Activated CD8-positive, alpha-beta T cell treated with anti-CD3 and anti-CD28 coated beads for 36 hours (primary cell): Measurements from ENCODE around the gene GEMIN4. TPM values are rescaled to one million over a fixed set of nuclear protein-coding genes. Genes with fewer than 3 reads are reported as not detected.
A peak's percentile ranks its signal among the peaks of the same experiment; 100 is the strongest.

ENCODE experiments used
- ATAC-seq: fragments of 200-7000 bp; cut with Tn5 transposase; one replicate; pipeline ENCODE4 v1.10.0; 2021; ENCODE audit warnings: mild to moderate bottlenecking, moderate library complexity
- CTCF ChIA-PET: fragments of 350-600 bp; sonication (Branson Sonifier 250); formaldehyde crosslinking; loops from one replicate; lab custom pipeline; 2021; ENCODE audit warnings: antibody characterized with exemption; lab: Charles Lee
- POLR2A ChIA-PET: fragments of 350-600 bp; sonication (Branson Sonifier 250); formaldehyde crosslinking; loops from one replicate; lab custom pipeline; 2021; ENCODE audit warnings: antibody characterized with exemption; lab: Charles Lee
- DNase-seq: peaks from one replicate; pipeline ENCODE4 v3.0.0-alpha.2; 2020
- H3K27ac Mint-ChIP-seq: one replicate; pipeline ENCODE4 v1.8.0; 2021; ENCODE audit warnings: mild to moderate bottlenecking, mixed read lengths
- H3K27me3 Mint-ChIP-seq: one replicate; pipeline ENCODE4 v1.8.0; 2021; ENCODE audit warnings: mixed read lengths
- H3K36me3 Mint-ChIP-seq: one replicate; pipeline ENCODE4 v1.8.0; 2021; ENCODE audit warnings: low read depth, mixed read lengths
- H3K4me1 Mint-ChIP-seq: one replicate; pipeline ENCODE4 v1.8.0; 2021; ENCODE audit warnings: low read depth, mixed read lengths
- H3K4me3 Mint-ChIP-seq: one replicate; pipeline ENCODE4 v1.8.0; 2021; ENCODE audit warnings: mild to moderate bottlenecking, moderate library complexity, mixed read lengths
- H3K9me3 Mint-ChIP-seq: one replicate; pipeline ENCODE4 v1.8.0; 2021; ENCODE audit warnings: mixed read lengths
- intact Hi-C: fragments of 100-400 bp; cut with micrococcal nuclease; formaldehyde crosslinking; loops from one replicate; pipeline ENCODE4 v1.10.0; 2022
- total RNA-seq, 2 experiments: library from RNA; stranded (reverse); gene quantifications; one replicate each; pipeline ENCODE4 v1.2.3, GENCODE V29; 2021
- TF ChIP-seq, protein P1 (sequence below): fragments of 200-600 bp; IDR thresholded peaks from one replicate; pipeline ENCODE4 v1.8.0; 2022; ENCODE audit warnings: antibody characterized with exemption, mild to moderate bottlenecking

Gene GEMIN4
- total RNA-seq, 2 experiments from 2014 or later: 52.8 to 55.8 TPM

DNA sequence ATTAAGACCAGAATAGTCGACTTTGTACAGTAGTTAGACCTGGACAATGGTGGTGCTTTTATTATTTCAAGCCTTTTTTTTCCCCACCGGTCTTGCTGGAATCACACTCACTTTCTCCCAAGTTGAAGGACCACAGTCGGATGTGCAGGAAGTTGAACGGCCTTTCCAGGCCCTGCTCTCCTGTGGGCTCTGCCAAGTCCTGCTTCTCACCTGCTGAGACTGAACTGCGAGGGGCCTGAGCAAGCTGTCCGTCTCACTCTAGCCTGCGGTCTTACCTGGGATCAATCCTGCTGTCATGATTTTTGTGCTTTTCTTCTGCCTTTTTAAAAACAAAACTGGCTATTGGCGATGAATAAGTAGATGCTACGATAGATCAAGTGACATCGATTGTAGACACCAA is 18.3 kb downstream of the GEMIN4 start:
- Mint-ChIP-seq H3K4me3 (peak overlapping the region; percentile 93), H3K9me3 (peaks cover 2% of the 10 kb centered on the region), H3K4me1 (peaks cover 19% of the 10 kb centered on the region), H3K27ac (peak overlapping the region; percentile 90), H3K36me3 (peaks cover 41% of the 10 kb centered on the region), H3K27me3 (no peaks in the 10 kb centered on the region)
- intact Hi-C loops: no loop called here
- no peak for DNase-seq
- TF ChIP-seq, protein P1, sequence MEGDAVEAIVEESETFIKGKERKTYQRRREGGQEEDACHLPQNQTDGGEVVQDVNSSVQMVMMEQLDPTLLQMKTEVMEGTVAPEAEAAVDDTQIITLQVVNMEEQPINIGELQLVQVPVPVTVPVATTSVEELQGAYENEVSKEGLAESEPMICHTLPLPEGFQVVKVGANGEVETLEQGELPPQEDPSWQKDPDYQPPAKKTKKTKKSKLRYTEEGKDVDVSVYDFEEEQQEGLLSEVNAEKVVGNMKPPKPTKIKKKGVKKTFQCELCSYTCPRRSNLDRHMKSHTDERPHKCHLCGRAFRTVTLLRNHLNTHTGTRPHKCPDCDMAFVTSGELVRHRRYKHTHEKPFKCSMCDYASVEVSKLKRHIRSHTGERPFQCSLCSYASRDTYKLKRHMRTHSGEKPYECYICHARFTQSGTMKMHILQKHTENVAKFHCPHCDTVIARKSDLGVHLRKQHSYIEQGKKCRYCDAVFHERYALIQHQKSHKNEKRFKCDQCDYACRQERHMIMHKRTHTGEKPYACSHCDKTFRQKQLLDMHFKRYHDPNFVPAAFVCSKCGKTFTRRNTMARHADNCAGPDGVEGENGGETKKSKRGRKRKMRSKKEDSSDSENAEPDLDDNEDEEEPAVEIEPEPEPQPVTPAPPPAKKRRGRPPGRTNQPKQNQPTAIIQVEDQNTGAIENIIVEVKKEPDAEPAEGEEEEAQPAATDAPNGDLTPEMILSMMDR: no peak
- ATAC-seq: no peak
- ChIA-PET POLR2A (interaction anchor here (0.5 to 1.7 kb wide), 7 partner anchors 9 to 48 kb away, joined by 3 to 11 read pairs (median 6); partner anchors contain the start of genes GLOD4, MRM3 and VPS53), CTCF (interaction anchor here (0.8 to 1.7 kb wide), 2 partner anchors 19 to 33 kb away, joined by 3 to 4 read pairs; partner anchors contain the start of gene VPS53)

DNA sequence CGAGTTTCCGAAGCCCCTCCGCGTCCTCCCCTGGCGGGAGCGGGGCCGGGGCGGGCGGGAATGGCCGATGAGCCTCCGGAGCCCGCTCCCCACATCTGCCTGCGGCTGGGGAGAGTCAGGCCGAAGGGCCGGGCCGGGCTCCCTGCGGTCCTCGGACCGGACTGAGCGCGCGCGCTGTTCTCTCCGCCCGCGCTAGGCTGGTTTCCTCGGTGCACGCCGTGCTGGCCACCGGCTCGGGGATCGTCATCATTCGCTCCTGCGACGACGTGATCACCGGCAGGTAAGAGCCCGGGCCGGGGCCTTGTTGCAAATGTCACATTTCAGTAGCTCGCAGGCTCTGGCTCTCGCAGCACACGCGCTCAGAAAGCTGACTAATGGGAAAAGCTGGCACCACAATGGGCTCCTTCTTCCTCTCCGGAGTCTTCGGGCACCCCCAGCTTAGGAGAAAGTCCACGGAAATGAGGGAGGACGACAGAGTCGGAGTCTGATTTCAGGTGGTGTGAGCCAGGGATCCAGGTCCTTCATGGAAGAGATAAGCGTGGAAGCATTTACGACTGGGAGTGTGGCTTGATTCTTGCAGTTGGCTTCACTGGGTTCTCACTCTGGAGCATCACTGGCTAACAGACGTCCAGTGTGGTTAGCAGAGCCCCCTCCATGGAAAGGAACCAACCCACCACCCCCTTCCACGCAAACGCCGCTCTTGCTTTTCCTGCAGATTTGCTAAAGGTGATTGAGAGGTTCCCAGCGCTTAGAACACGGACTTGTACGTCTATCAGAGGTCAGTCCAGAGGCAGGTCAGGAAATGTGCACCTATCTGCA is 19.0 kb downstream of the GEMIN4 start:
- peak; percentile 66 for ATAC-seq
- ChIA-PET CTCF (interaction anchor here (0.8 kb wide), 1 partner anchor 18 kb away, joined by 4 read pairs; the partner anchor contains the start of gene VPS53), POLR2A (interaction anchor here (0.5 to 1.7 kb wide), 7 partner anchors 9 to 49 kb away, joined by 3 to 11 read pairs (median 6); partner anchors contain the start of genes GLOD4, MRM3 and VPS53)
- intact Hi-C loops: no loop called here
- DNase-seq: peak; percentile 84
- TF ChIP-seq, protein P1: no peak
- no peaks in the 10 kb centered on the region for H3K27me3 Mint-ChIP-seq
- peaks cover 17% of the 10 kb centered on the region for H3K4me1 Mint-ChIP-seq
- peaks cover 36% of the 10 kb centered on the region for H3K36me3 Mint-ChIP-seq
- peak overlapping the region; percentile 90 for H3K27ac Mint-ChIP-seq
- peak overlapping the region; percentile 93 for H3K4me3 Mint-ChIP-seq
- H3K9me3 Mint-ChIP-seq: peaks cover 2% of the 10 kb centered on the region

DNA sequence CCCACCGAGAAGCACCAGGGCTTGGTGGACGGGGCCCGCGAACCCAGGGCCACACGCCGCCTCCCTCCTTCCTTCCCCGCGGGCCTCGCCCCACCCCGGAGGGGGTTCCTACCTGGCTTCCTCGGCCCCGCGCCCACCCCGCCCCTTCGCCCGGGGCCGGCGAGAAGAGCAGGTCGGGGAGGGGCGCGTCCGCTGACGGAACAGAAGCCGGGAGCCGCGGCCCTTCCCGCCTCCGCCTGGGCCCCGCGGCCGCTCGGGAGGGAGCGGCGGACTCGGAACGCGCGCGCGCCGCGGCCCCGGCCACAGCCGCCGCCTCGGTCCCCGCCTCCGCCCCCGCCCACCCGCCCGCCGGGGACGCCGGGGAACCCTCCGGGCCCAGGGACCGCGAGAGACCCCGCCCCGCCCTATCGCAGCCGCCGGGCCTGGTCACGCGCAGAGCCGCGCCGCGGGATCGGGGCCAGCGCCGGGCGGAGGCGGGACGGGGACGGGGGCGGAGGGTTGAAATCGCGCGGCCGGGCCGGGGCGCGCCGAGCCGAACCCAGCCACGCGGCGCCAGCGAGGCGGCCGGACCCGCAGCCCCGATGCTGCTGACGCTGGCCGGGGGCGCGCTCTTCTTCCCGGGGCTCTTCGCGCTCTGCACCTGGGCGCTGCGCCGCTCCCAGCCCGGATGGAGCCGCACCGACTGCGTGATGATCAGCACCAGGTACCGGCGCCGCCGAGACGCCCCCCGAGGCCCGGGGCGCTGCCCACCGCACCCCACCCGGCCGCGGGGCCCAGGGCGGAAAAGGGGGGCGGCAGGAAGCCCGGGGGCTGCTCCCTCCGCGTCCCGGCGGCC is 19.8 kb downstream of the GEMIN4 start, which contains the start of gene TLCD3A:
TLCD3A (plus strand) TSS at position 530 of the 835 bp plus-strand sequence; CDS start at position 582, 52 bp downstream.
- peaks cover 30% of the 10 kb centered on the region for H3K36me3 Mint-ChIP-seq
- ChIA-PET CTCF (no interaction called here), POLR2A (interaction anchor here (1.4 to 1.6 kb wide), 2 partner anchors 18 to 21 kb away, joined by 6 to 11 read pairs; no protein-coding TSS in a partner anchor)
- H3K9me3 Mint-ChIP-seq: peaks cover 2% of the 10 kb centered on the region
- intact Hi-C loops: no loop called here
- H3K27me3 Mint-ChIP-seq: no peaks in the 10 kb centered on the region
- H3K4me3 Mint-ChIP-seq: peak within 1 kb of the TSS; percentile 93
- ATAC-seq (peak; percentile 72), DNase-seq (peak; percentile 64)
- peaks cover 17% of the 10 kb centered on the region for H3K4me1 Mint-ChIP-seq
- TF ChIP-seq, protein P1: no peak
- peak within 1 kb of the TSS; percentile 90 for H3K27ac Mint-ChIP-seq

DNA sequence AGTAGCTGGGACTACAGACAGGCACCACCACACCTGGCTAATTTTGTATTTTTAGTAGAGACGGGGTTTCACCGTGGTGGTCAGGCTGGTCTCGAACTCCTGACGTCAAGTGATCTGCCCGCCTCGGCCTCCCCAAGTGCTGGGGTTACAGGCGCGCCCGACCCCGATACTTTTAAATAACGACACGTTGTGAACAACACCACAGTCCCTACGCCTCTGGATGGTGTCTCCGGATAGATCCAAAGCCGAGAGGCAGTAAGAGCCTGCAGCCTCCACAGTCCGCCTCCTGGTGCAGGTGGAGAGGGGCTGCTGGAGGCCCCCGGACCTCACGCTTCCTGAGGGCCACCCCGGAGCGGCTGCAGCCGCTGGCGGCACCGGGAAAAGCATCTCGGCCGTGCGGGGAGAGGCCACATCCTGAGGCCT is 20.4 kb downstream of the GEMIN4 start:
- Mint-ChIP-seq H3K4me3 (peak overlapping the region; percentile 75), H3K4me1 (peaks cover 17% of the 10 kb centered on the region), H3K27ac (peak overlapping the region; percentile 61), H3K9me3 (peaks cover 2% of the 10 kb centered on the region), H3K36me3 (peaks cover 28% of the 10 kb centered on the region), H3K27me3 (peaks cover 2% of the 10 kb centered on the region)
- ChIA-PET POLR2A (no interaction called here), CTCF (interaction anchor here (0.8 to 1.2 kb wide), 3 partner anchors 13 to 249 kb away, joined by 3 to 4 read pairs (median 3); partner anchors contain the start of gene VPS53)
- DNase-seq (peak; percentile 39), ATAC-seq (peak; percentile 20)
- intact Hi-C loops: no loop called here
- TF ChIP-seq, protein P1: no peak
